Neural progenitor cell (in vitro differentiated cells): ENCODE measurements around the gene PTPRC. TPM values are rescaled to one million over a fixed set of nuclear protein-coding genes. Genes with fewer than 3 reads are reported as not detected.

Source experiments
- DNase-seq: peaks from one replicate; pipeline ENCODE4 v3.0.0-alpha.2; 2016; ENCODE audit warnings: low spot score
- H2AFZ ChIP-seq: fragments of 200-600 bp; sonication (generic); replicated peaks from 2 replicates; pipeline ENCODE4 v1.6.1; 2016; ENCODE audit warnings: antibody characterized with exemption
- H3F3A ChIP-seq: fragments of 200-600 bp; sonication (generic); 2 replicates; pipeline ENCODE4 v1.6.1; 2016; ENCODE audit warnings: antibody characterized with exemption, low read depth
- H3K27ac ChIP-seq: fragments of 200-600 bp; sonication (generic); 2 replicates; pipeline ENCODE4 v1.5.1; 2016; ENCODE audit warnings: mild to moderate bottlenecking
- H3K27me3 ChIP-seq: fragments of 200-600 bp; sonication (generic); 2 replicates; pipeline ENCODE4 v1.6.1; 2016; ENCODE audit warnings: mild to moderate bottlenecking, moderate library complexity
- H3K36me3 ChIP-seq: fragments of 200-600 bp; sonication (generic); 2 replicates; pipeline ENCODE4 v1.5.1; 2016
- H3K4me1 ChIP-seq: fragments of 200-600 bp; sonication (generic); 2 replicates; pipeline ENCODE4 v1.6.1; 2016; ENCODE audit warnings: mixed run types
- H3K4me2 ChIP-seq: fragments of 200-600 bp; sonication (generic); 2 replicates; pipeline ENCODE4 v1.6.1; 2016
- H3K4me3 ChIP-seq: fragments of 200-600 bp; sonication (generic); 2 replicates; pipeline ENCODE4 v1.5.1; 2016
- H3K79me2 ChIP-seq: fragments of 200-600 bp; sonication (generic); 2 replicates; pipeline ENCODE4 v1.6.1; 2016; ENCODE audit warnings: low read depth
- H3K9ac ChIP-seq: fragments of 200-600 bp; sonication (generic); 2 replicates; pipeline ENCODE4 v1.6.1; 2016
- H3K9me3 ChIP-seq: fragments of 200-600 bp; sonication (generic); 2 replicates; pipeline ENCODE4 v1.5.1; 2016; ENCODE audit warnings: low read depth
- H4K20me1 ChIP-seq: fragments of 200-600 bp; sonication (generic); 2 replicates; pipeline ENCODE4 v1.6.1; 2016; ENCODE audit warnings: low read depth
- H3K27ac Mint-ChIP-seq: 3 replicates; pipeline ENCODE4 v1.8.0; 2021; ENCODE audit warnings: mixed read lengths
- H3K27me3 Mint-ChIP-seq: 2 replicates; pipeline ENCODE4 v1.8.0; 2022; ENCODE audit warnings: low read depth, mild to moderate bottlenecking, inconsistent platforms, moderate library complexity, mixed read lengths; ENCODE audit not compliant: insufficient read depth
- H3K36me3 Mint-ChIP-seq: 3 replicates; pipeline ENCODE4 v1.8.0; 2021; ENCODE audit warnings: mixed read lengths
- H3K4me1 Mint-ChIP-seq: 3 replicates; pipeline ENCODE4 v1.8.0; 2021; ENCODE audit warnings: mixed read lengths
- H3K4me3 Mint-ChIP-seq: 3 replicates; pipeline ENCODE4 v1.8.0; 2021; ENCODE audit warnings: mild to moderate bottlenecking, moderate library complexity, mixed read lengths
- H3K9me3 Mint-ChIP-seq: 3 replicates; pipeline ENCODE4 v1.8.0; 2020; ENCODE audit warnings: mixed read lengths
- EZH2 ChIP-seq: fragments of 200-600 bp; sonication (generic); IDR thresholded peaks from 2 replicates; pipeline ENCODE4 v1.6.1; 2017; ENCODE audit warnings: antibody characterized with exemption, mild to moderate bottlenecking, moderate library complexity
- EZH2phosphoT487 ChIP-seq: fragments of 200-600 bp; sonication (generic); IDR thresholded peaks from 2 replicates; pipeline ENCODE4 v1.6.1; 2017; ENCODE audit warnings: antibody characterized with exemption
- total RNA-seq: library from RNA; depleted of rRNA; stranded (reverse); fragments of >200 nt; gene quantifications from 2 replicates; pipeline ENCODE4 v1.2.3, GENCODE V29; 2015; ENCODE audit warnings: low replicate concordance

PTPRC gene
- total RNA-seq, 1 donor from 2014 or later, result not detected

- Histone ChIP-seq H3K36me3 (no peaks in the 10 kb centered on the region), H3K4me2 (no peak overlapping the region), H3K79me2 (no peaks in the 10 kb centered on the region), H3K9ac (no peak overlapping the region), H3K9me3 (no peaks in the 10 kb centered on the region), H3K27me3 (no peaks in the 10 kb centered on the region), H3K27ac (no peak overlapping the region), H4K20me1 (no peaks in the 10 kb centered on the region), H3F3A (no peaks in the 10 kb centered on the region), H3K4me1 (no peaks in the 10 kb centered on the region), H2AFZ (no peak overlapping the region), H3K4me3 (no peak overlapping the region)
- Mint-ChIP-seq H3K9me3 (peaks cover 2% of the 10 kb centered on the region), H3K36me3 (peaks cover 1% of the 10 kb centered on the region), H3K4me1 (no peaks in the 10 kb centered on the region), H3K27me3 (peaks cover 3% of the 10 kb centered on the region), H3K4me3 (no peak overlapping the region), H3K27ac (no peak overlapping the region)
- DNase-seq, result no peak
- TF ChIP-seq EZH2 (no peak), EZH2phosphoT487 (no peak)
Measured at GRCh38 chr1:198805498-198806151, 166.8 kb downstream of the PTPRC start.

- Histone ChIP-seq H3K79me2 (no peaks in the 10 kb centered on the region), H3K4me3 (no peak overlapping the region), H3K9ac (no peak overlapping the region), H3K9me3 (no peaks in the 10 kb centered on the region), H3K4me2 (no peak overlapping the region), H3K4me1 (no peaks in the 10 kb centered on the region), H3K36me3 (no peaks in the 10 kb centered on the region), H2AFZ (no peak overlapping the region), H3K27ac (no peak overlapping the region), H3K27me3 (no peaks in the 10 kb centered on the region), H3F3A (no peaks in the 10 kb centered on the region), H4K20me1 (no peaks in the 10 kb centered on the region)
- Mint-ChIP-seq H3K27ac (no peak overlapping the region), H3K27me3 (peaks cover 3% of the 10 kb centered on the region), H3K4me3 (no peak overlapping the region), H3K4me1 (no peaks in the 10 kb centered on the region), H3K9me3 (peaks cover 2% of the 10 kb centered on the region), H3K36me3 (peaks cover 1% of the 10 kb centered on the region)
- TF ChIP-seq EZH2phosphoT487 (no peak), EZH2 (no peak)
- no peak for DNase-seq
Measured at GRCh38 chr1:198806861-198807260, 168.0 kb downstream of the PTPRC start.

Other genes starting within 250 kb of the PTPRC start
- not detected in 2 replicates for gene ATP6V1G3, start 98.4 kb upstream of the PTPRC start, total RNA-seq